Measurements from ENCODE around the gene IGFL4. TPM values are rescaled to one million over a fixed set of nuclear protein-coding genes. Genes with fewer than 3 reads are reported as not detected.

The IGFL4 gene
- total and polyA plus RNA-seq, 9 of the 15 experiments (the other 6 are each of a cell fraction or from before 2014, with no cell fraction given): not detected

DNA sequence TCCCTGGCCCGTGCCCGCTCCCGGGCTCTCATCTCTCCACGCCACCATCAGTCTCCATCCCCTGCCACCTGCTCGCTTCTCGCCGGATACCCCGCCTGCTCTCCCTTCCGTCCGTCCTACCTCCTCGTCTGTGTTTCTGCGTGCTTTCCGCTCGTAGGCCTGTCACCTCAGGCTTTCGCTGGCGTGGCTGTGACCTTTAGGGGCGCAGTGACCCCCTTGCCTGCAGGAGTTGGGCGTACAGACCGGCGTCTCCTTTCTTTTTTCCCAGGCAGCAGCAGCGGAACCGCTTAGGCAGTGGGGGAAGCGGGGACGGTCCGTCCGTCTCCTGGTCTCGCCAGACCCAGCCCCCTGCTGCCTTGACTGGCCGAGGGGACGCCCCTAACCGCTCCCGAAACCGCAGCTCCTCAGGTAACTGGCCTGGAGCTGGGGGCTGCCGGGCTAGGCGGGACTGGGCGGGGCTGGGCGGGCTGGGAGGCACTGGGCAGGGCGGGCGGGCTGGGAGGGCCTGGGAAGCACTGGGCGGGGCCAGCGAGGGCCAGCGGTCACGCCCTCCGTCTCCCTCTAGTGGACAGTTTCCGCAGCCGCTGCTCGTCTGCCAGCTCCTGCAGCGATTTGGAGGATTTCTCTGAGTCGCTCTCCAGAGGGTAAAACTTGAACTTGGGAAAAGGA lies 24.2 kb downstream of the IGFL4 start (continued):
- TF ChIP-seq, protein P1, sequence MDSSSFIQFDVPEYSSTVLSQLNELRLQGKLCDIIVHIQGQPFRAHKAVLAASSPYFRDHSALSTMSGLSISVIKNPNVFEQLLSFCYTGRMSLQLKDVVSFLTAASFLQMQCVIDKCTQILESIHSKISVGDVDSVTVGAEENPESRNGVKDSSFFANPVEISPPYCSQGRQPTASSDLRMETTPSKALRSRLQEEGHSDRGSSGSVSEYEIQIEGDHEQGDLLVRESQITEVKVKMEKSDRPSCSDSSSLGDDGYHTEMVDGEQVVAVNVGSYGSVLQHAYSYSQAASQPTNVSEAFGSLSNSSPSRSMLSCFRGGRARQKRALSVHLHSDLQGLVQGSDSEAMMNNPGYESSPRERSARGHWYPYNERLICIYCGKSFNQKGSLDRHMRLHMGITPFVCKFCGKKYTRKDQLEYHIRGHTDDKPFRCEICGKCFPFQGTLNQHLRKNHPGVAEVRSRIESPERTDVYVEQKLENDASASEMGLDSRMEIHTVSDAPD (CRISPR knock-in tag; IDR thresholded peaks at IDR 0.05): no peak
- no peak for TF ChIP-seq E2F3 (CRISPR knock-in tag; IDR thresholded peaks at IDR 0.05)
- no peak for TF ChIP-seq RHOXF2B (CRISPR knock-in tag; conservative IDR thresholded peaks at IDR 0.05)
- no peak for TF ChIP-seq MCM3 (IDR thresholded peaks at IDR 0.05)
- no peak for TF ChIP-seq RBM39 (optimal IDR thresholded peaks at IDR 0.05; ENCODE audit: low read depth, low read length)
- peak in 1 of 2 experiments; percentile 49; a peak in 1 of 4 replicates for TF ChIP-seq MAZ (CRISPR knock-in tag; conservative IDR thresholded peaks at IDR 0.05 in 1 of 2, IDR thresholded peaks at IDR 0.05 in 1 of 2)
- TF ChIP-seq, protein P2, sequence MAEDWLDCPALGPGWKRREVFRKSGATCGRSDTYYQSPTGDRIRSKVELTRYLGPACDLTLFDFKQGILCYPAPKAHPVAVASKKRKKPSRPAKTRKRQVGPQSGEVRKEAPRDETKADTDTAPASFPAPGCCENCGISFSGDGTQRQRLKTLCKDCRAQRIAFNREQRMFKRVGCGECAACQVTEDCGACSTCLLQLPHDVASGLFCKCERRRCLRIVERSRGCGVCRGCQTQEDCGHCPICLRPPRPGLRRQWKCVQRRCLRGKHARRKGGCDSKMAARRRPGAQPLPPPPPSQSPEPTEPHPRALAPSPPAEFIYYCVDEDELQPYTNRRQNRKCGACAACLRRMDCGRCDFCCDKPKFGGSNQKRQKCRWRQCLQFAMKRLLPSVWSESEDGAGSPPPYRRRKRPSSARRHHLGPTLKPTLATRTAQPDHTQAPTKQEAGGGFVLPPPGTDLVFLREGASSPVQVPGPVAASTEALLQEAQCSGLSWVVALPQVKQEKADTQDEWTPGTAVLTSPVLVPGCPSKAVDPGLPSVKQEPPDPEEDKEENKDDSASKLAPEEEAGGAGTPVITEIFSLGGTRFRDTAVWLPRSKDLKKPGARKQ (CRISPR knock-in tag; IDR thresholded peaks at IDR 0.05): peak; percentile 26; the same call in 1 of the 2 replicates
